ENCODE results near the gene RSU1. TPM values are rescaled to one million over a fixed set of nuclear protein-coding genes. Genes with fewer than 3 reads are reported as not detected.

The RSU1 gene
- total RNA-seq, 1 donor from 2014 or later, result 60.7 TPM

DNA sequence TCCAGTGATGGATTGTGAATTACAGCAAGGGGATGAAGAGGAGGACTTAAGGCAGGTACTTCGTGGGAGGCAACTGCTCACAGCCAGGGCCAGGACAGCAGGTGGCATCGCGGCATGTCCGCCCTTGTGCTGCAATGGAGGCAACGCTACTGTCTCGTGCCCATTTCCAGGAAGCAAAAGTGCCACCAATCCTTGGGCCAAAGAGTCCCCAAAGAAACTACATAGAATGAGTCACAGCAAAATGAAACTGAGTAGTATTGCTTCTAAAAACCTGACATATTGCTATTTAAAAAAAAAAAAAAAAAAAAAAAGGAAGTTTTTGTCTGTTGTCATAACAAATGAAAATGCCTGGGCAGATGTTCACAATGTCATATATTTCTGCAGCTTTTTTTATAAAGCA, 46.6 kb downstream of the RSU1 start:
- DNase-seq (no peak), ATAC-seq (ENCODE audit: low read depth) (peak; percentile 25)
- POLR2A ChIA-PET, result no interaction called here
- intact Hi-C loops (cut with micrococcal nuclease), result no loop called here
- no peaks in the 10 kb centered on the region for H3K27me3 Mint-ChIP-seq
- H3K4me1 Mint-ChIP-seq, result peaks cover 10% of the 10 kb centered on the region
- no peak overlapping the region for H3K27ac Mint-ChIP-seq
- no peak for TF ChIP-seq CTCF (IDR thresholded peaks at IDR 0.05)
- CTCF ChIA-PET, result no interaction called here
- H3K9me3 Mint-ChIP-seq, result no peaks in the 10 kb centered on the region
- H3K36me3 Mint-ChIP-seq (ENCODE audit: low read depth), result peaks cover 9% of the 10 kb centered on the region
- H3K4me3 Mint-ChIP-seq, result no peak overlapping the region

- no peak overlapping the region for H3K27ac Mint-ChIP-seq
- ChIA-PET POLR2A (no interaction called here), CTCF (no interaction called here)
- no peak for ATAC-seq (ENCODE audit: low read depth)
- intact Hi-C loops (cut with micrococcal nuclease), result no loop called here
- peaks cover 13% of the 10 kb centered on the region for H3K4me1 Mint-ChIP-seq
- DNase-seq, result no peak
- H3K4me3 Mint-ChIP-seq, result no peak overlapping the region
- H3K27me3 Mint-ChIP-seq, result no peaks in the 10 kb centered on the region
- H3K9me3 Mint-ChIP-seq, result no peaks in the 10 kb centered on the region
- peaks cover 9% of the 10 kb centered on the region for H3K36me3 Mint-ChIP-seq (ENCODE audit: low read depth)
- TF ChIP-seq CTCF (IDR thresholded peaks at IDR 0.05), result no peak
These were observed 47.1 kb downstream of the RSU1 start for GRCh38 chr10:16770141-16770540.

- H3K27ac Mint-ChIP-seq, result no peak overlapping the region
- H3K27me3 Mint-ChIP-seq, result no peaks in the 10 kb centered on the region
- no peak overlapping the region for H3K4me3 Mint-ChIP-seq
- TF ChIP-seq CTCF (IDR thresholded peaks at IDR 0.05), result no peak
- no peaks in the 10 kb centered on the region for H3K9me3 Mint-ChIP-seq
- ChIA-PET CTCF (no interaction called here), POLR2A (no interaction called here)
- intact Hi-C loops (cut with micrococcal nuclease), result no loop called here
- peaks cover 13% of the 10 kb centered on the region for H3K4me1 Mint-ChIP-seq
- ATAC-seq (ENCODE audit: low read depth) (no peak), DNase-seq (no peak)
- H3K36me3 Mint-ChIP-seq (ENCODE audit: low read depth), result peaks cover 12% of the 10 kb centered on the region
These were observed 47.9 kb downstream of the RSU1 start for GRCh38 chr10:16769331-16769730.

DNA sequence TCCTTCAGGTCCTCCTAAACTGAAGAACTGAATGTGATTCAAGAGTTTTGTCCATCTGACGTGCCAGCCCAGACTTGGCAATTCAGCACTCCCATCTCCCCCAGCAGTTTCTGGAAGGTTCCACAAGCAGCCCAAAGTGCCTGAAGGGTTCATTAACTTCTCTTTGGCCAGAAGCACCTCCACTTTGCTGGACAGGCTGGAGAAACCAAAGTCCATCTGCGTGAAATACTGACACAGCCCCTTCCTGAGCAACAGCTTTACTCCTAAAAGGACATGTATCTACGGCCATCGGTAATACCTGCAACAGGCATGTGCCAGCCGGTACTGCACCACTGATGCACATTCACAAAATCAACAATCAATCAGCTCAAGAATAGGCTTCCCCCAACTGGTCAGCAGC, 48.5 kb downstream of the RSU1 start:
- ChIA-PET CTCF (no interaction called here), POLR2A (no interaction called here)
- intact Hi-C loops (cut with micrococcal nuclease), result no loop called here
- Mint-ChIP-seq H3K9me3 (no peaks in the 10 kb centered on the region), H3K4me1 (peaks cover 13% of the 10 kb centered on the region), H3K4me3 (no peak overlapping the region), H3K27ac (no peak overlapping the region), H3K36me3 (ENCODE audit: low read depth) (peaks cover 16% of the 10 kb centered on the region), H3K27me3 (no peaks in the 10 kb centered on the region)
- no peak for TF ChIP-seq CTCF (IDR thresholded peaks at IDR 0.05)
- DNase-seq (no peak), ATAC-seq (ENCODE audit: low read depth) (no peak)

GRCh38 chr10:16765509-16766375, 51.5 kb downstream of the RSU1 start:
- ATAC-seq (ENCODE audit: low read depth), result no peak
- Mint-ChIP-seq H3K27ac (no peak overlapping the region), H3K4me1 (peaks cover 9% of the 10 kb centered on the region), H3K36me3 (ENCODE audit: low read depth) (peaks cover 35% of the 10 kb centered on the region), H3K9me3 (no peaks in the 10 kb centered on the region), H3K27me3 (no peaks in the 10 kb centered on the region), H3K4me3 (no peak overlapping the region)
- intact Hi-C loops (cut with micrococcal nuclease), result no loop called here
- DNase-seq, result no peak
- ChIA-PET CTCF (no interaction called here), POLR2A (no interaction called here)
- TF ChIP-seq CTCF (IDR thresholded peaks at IDR 0.05), result no peak

All from activated B cell treated with CpG ODN at 0.5 μM for 24 hours (primary cell).